ENCODE measurements around the gene CTNNBIP1.

DNA sequence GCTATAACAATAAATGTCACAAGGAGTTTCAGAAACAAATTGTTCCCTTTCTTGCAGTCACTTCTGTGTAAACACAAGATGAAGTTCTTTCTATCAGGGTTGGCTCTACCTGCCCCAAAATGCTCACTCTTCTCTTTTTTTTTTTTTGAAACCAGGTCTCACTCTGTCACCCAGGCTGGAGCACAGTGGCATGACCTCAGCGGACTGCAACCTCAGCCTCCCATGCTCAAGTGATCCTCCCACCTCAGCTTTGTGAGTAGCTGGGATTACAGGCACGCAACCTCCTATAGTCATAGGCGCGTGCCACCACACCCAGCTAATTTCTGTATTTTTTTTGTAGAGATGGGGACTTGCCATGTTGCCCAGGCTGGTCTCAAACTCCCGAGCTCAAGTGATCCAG is 10.5 kb upstream of the CTNNBIP1 start:
- TF ChIP-seq, protein P1, sequence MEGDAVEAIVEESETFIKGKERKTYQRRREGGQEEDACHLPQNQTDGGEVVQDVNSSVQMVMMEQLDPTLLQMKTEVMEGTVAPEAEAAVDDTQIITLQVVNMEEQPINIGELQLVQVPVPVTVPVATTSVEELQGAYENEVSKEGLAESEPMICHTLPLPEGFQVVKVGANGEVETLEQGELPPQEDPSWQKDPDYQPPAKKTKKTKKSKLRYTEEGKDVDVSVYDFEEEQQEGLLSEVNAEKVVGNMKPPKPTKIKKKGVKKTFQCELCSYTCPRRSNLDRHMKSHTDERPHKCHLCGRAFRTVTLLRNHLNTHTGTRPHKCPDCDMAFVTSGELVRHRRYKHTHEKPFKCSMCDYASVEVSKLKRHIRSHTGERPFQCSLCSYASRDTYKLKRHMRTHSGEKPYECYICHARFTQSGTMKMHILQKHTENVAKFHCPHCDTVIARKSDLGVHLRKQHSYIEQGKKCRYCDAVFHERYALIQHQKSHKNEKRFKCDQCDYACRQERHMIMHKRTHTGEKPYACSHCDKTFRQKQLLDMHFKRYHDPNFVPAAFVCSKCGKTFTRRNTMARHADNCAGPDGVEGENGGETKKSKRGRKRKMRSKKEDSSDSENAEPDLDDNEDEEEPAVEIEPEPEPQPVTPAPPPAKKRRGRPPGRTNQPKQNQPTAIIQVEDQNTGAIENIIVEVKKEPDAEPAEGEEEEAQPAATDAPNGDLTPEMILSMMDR (optimal IDR thresholded peaks at IDR 0.05 in 1 of 3, IDR thresholded peaks at IDR 0.05 in 1 of 3, conservative IDR thresholded peaks at IDR 0.05 in 1 of 3; ENCODE audit: extremely low read depth in 1 of 3, insufficient read depth in 2 of 3, low read length in 3 of 3) = no peak
- TF ChIP-seq EZH2 (IDR thresholded peaks at IDR 0.05; ENCODE audit: low read length) = no peak

Measured in keratinocyte (primary cell).